HL-60 (cell line): ENCODE data around the gene MUTYH.

Experiments
- CTCF ChIP-seq: IDR thresholded peaks from one replicate; pipeline ENCODE4 v1.5.1; 2011; ENCODE audit warnings: low read length, control low read depth, inconsistent platforms; ENCODE audit not compliant: insufficient read depth
- GABPA ChIP-seq: IDR thresholded peaks from 2 replicates; pipeline ENCODE4 v1.6.1; 2012; ENCODE audit warnings: low read depth

- TF ChIP-seq CTCF, result no peak
- TF ChIP-seq GABPA, result no peak
Observed at GRCh38 chr1:45380730-45381129, 40.5 kb upstream of the MUTYH start.
